ENCODE results near the gene MAMDC2.

Gene MAMDC2, protein sequence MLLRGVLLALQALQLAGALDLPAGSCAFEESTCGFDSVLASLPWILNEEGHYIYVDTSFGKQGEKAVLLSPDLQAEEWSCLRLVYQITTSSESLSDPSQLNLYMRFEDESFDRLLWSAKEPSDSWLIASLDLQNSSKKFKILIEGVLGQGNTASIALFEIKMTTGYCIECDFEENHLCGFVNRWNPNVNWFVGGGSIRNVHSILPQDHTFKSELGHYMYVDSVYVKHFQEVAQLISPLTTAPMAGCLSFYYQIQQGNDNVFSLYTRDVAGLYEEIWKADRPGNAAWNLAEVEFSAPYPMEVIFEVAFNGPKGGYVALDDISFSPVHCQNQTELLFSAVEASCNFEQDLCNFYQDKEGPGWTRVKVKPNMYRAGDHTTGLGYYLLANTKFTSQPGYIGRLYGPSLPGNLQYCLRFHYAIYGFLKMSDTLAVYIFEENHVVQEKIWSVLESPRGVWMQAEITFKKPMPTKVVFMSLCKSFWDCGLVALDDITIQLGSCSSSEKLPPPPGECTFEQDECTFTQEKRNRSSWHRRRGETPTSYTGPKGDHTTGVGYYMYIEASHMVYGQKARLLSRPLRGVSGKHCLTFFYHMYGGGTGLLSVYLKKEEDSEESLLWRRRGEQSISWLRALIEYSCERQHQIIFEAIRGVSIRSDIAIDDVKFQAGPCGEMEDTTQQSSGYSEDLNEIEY

DNA sequence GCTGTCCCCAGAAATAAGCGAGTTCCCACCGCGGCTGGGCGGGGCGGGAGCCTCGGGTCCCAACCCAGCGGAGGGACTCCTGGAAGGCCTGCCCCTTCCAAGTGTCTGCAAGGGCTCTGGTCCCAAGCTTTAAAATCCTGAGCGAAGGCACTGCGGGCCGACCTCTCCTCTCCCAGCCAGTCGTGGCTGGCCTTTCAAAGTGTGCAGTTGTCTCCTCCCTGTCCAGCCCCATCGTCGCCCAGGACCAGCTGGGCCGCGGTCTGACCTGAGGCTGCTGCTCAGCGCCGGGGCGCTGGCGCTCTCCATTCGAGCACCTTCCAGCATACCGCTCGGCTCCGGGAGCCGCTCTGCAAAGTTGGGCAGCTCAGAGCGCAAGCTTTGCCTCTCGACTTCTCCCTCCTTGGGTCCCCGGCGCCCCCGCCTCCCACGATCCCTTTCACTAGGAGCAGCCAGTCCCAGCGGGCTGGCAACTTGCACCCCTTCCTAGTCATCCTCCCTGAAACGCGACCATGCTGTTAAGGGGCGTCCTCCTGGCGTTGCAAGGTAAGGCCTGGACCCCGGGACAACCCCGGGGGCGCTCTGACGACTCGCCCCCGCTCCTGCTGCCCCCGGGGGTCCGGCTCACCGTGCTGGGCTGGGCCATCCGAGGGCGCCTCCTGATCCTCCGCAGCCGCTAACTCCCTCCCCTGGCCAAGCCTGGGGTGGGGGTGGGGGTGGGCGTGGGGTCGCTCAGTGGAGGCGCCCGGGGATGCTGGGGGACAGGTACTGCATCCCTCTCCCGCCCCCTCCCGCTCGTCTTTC is at the start of gene MAMDC2:
Gene MAMDC2 (plus strand): TSS at position 160 of the 801 bp plus-strand sequence. CDS start 350 bp downstream, at position 510.
- Histone ChIP-seq H3K27me3 (replicated peaks; ENCODE audit: insufficient read depth, low read length) (no peaks in the 10 kb centered on the region), H3K27ac (ENCODE audit: low read length) (peak within 1 kb of the TSS; percentile 78), H3K4me1 (ENCODE audit: low read length) (peaks cover 29% of the 10 kb centered on the region), H3K9me3 (replicated peaks; ENCODE audit: insufficient read depth, low read length) (no peaks in the 10 kb centered on the region), H3K9me2 (replicated peaks; ENCODE audit: insufficient read depth, low read length) (no peaks in the 10 kb centered on the region), H3F3A (ENCODE audit: insufficient read depth, low read length) (peaks cover 38% of the 10 kb centered on the region), H2AFZ (ENCODE audit: low read length) (peak within 1 kb of the TSS; percentile 96), H3K4me2 (ENCODE audit: low read depth, low read length) (peak within 1 kb of the TSS; percentile 91), H3K36me3 (replicated peaks; ENCODE audit: insufficient read depth, low read length) (no peaks in the 10 kb centered on the region), H4K20me1 (ENCODE audit: insufficient read depth, low read length) (no peaks in the 10 kb centered on the region), H3K4me3 (ENCODE audit: low read length) (peak within 1 kb of the TSS; percentile 74), H3K79me2 (ENCODE audit: low read length) (peaks cover 22% of the 10 kb centered on the region), H3K9ac (ENCODE audit: low read length) (peak within 1 kb of the TSS; percentile 63; the same call in 1 of the 2 replicates)
- no peak for TF ChIP-seq EZH2 (optimal IDR thresholded peaks at IDR 0.05; ENCODE audit: low read depth, low read length)
- TF ChIP-seq CTCF (IDR thresholded peaks at IDR 0.05; ENCODE audit: low read length), result no peak
- TF ChIP-seq EZH2phosphoT487 (IDR thresholded peaks at IDR 0.05; ENCODE audit: low read length), result no peak
- peak; percentile 33 for DNase-seq

GRCh38 chr9:69995846-69996245 is 47.8 kb upstream of the MAMDC2 start:
- no peak overlapping the region for H3K27ac ChIP-seq (ENCODE audit: low read length)
- H3K4me3 ChIP-seq (ENCODE audit: low read length), result no peak overlapping the region
- H3K4me2 ChIP-seq (ENCODE audit: low read depth, low read length), result no peak overlapping the region
- no peak for DNase-seq
- H3F3A ChIP-seq (ENCODE audit: insufficient read depth, low read length), result no peaks in the 10 kb centered on the region
- H4K20me1 ChIP-seq (ENCODE audit: insufficient read depth, low read length), result no peaks in the 10 kb centered on the region
- no peaks in the 10 kb centered on the region for H3K9me2 ChIP-seq (replicated peaks; ENCODE audit: insufficient read depth, low read length)
- no peaks in the 10 kb centered on the region for H3K36me3 ChIP-seq (replicated peaks; ENCODE audit: insufficient read depth, low read length)
- no peak overlapping the region for H3K9ac ChIP-seq (ENCODE audit: low read length)
- no peaks in the 10 kb centered on the region for H3K4me1 ChIP-seq (ENCODE audit: low read length)
- TF ChIP-seq EZH2phosphoT487 (IDR thresholded peaks at IDR 0.05; ENCODE audit: low read length) (no peak), CTCF (IDR thresholded peaks at IDR 0.05; ENCODE audit: low read length) (no peak), EZH2 (optimal IDR thresholded peaks at IDR 0.05; ENCODE audit: low read depth, low read length) (no peak)
- no peak overlapping the region for H2AFZ ChIP-seq (ENCODE audit: low read length)
- H3K27me3 ChIP-seq (replicated peaks; ENCODE audit: insufficient read depth, low read length), result no peaks in the 10 kb centered on the region
- H3K79me2 ChIP-seq (ENCODE audit: low read length), result no peaks in the 10 kb centered on the region
- H3K9me3 ChIP-seq (replicated peaks; ENCODE audit: insufficient read depth, low read length), result no peaks in the 10 kb centered on the region

DNA sequence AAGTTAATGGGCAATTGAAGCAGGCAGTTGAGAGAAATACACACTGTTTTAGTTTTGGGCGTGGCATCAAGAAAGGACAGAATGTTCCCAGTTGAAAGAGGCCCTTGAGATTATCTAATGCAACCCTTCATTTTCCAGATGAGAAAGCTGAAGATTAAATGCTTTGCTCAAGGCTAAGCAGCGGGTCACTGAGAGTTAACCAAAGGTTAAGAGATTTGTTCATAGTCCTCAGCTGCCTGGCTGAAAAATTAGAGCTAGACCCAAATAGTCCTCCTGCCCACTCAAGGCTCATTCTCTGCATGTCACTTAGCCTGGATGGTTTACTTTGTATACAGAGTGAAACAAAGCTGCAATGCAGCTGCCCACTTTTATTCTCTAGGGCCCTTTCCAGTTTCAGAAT is 46.7 kb upstream of the MAMDC2 start:
- no peaks in the 10 kb centered on the region for H3K9me3 ChIP-seq (replicated peaks; ENCODE audit: insufficient read depth, low read length)
- H3K36me3 ChIP-seq (replicated peaks; ENCODE audit: insufficient read depth, low read length), result no peaks in the 10 kb centered on the region
- DNase-seq, result no peak
- no peak overlapping the region for H3K4me2 ChIP-seq (ENCODE audit: low read depth, low read length)
- no peak overlapping the region for H3K27ac ChIP-seq (ENCODE audit: low read length)
- no peaks in the 10 kb centered on the region for H3K4me1 ChIP-seq (ENCODE audit: low read length)
- no peak overlapping the region for H3K9ac ChIP-seq (ENCODE audit: low read length)
- no peaks in the 10 kb centered on the region for H3K79me2 ChIP-seq (ENCODE audit: low read length)
- no peaks in the 10 kb centered on the region for H3K9me2 ChIP-seq (replicated peaks; ENCODE audit: insufficient read depth, low read length)
- TF ChIP-seq EZH2 (optimal IDR thresholded peaks at IDR 0.05; ENCODE audit: low read depth, low read length), result no peak
- TF ChIP-seq EZH2phosphoT487 (IDR thresholded peaks at IDR 0.05; ENCODE audit: low read length), result no peak
- no peak for TF ChIP-seq CTCF (IDR thresholded peaks at IDR 0.05; ENCODE audit: low read length)
- H3K27me3 ChIP-seq (replicated peaks; ENCODE audit: insufficient read depth, low read length), result no peaks in the 10 kb centered on the region
- no peaks in the 10 kb centered on the region for H3F3A ChIP-seq (ENCODE audit: insufficient read depth, low read length)
- H4K20me1 ChIP-seq (ENCODE audit: insufficient read depth, low read length), result no peaks in the 10 kb centered on the region
- no peak overlapping the region for H3K4me3 ChIP-seq (ENCODE audit: low read length)
- no peak overlapping the region for H2AFZ ChIP-seq (ENCODE audit: low read length)
